Activated T-helper 2 cell treated with anti-CD3 and anti-CD28 coated beads, Interferon-gamma antibody, Interleukin-2, Interleukin-4, amounts not matched to agents 10 μg/mL and 5 μg/mL and 100 μg/mL, durations not matched to agents 14 hours and 24 hours and 36 hours (primary cell): ENCODE results near the gene HES6. TPM values are rescaled to one million over a fixed set of nuclear protein-coding genes. Genes with fewer than 3 reads are reported as not detected.

Experiments used
- DNase-seq: peaks from one replicate; pipeline ENCODE4 v3.0.0; 2021; ENCODE audit warnings: low spot score
- H3K27ac Mint-ChIP-seq: one replicate; pipeline ENCODE4 v1.8.0; 2021; ENCODE audit warnings: mixed read lengths
- H3K27me3 Mint-ChIP-seq: one replicate; pipeline ENCODE4 v1.8.0; 2021; ENCODE audit warnings: low read depth, mixed read lengths
- H3K36me3 Mint-ChIP-seq: one replicate; pipeline ENCODE4 v1.8.0; 2021; ENCODE audit warnings: low read depth, mixed read lengths
- H3K4me1 Mint-ChIP-seq: one replicate; pipeline ENCODE4 v1.8.0; 2021; ENCODE audit warnings: low read depth, mixed read lengths
- H3K4me3 Mint-ChIP-seq: one replicate; pipeline ENCODE4 v1.8.0; 2021; ENCODE audit warnings: low read depth, mild to moderate bottlenecking, moderate library complexity, mixed read lengths
- H3K9me3 Mint-ChIP-seq: one replicate; pipeline ENCODE4 v1.8.0; 2021; ENCODE audit warnings: mixed read lengths
- intact Hi-C: fragments of 100-400 bp; cut with micrococcal nuclease; formaldehyde crosslinking; loops from one replicate; pipeline ENCODE4 v1.15.1; 2023
- total RNA-seq: library from RNA; stranded (reverse); gene quantifications from 2 replicates; pipeline ENCODE4 v1.2.3, GENCODE V29; 2022

Gene HES6
- total RNA-seq, 1 donor from 2014 or later = 10.2 TPM

GRCh38 chr2:238220274-238220891 lies 19.5 kb downstream of the HES6 start:
- Mint-ChIP-seq H3K4me1 (no peaks in the 10 kb centered on the region), H3K27me3 (peaks cover 2% of the 10 kb centered on the region), H3K4me3 (no peak overlapping the region), H3K27ac (no peak overlapping the region), H3K36me3 (no peaks in the 10 kb centered on the region), H3K9me3 (no peaks in the 10 kb centered on the region)
- intact Hi-C loops = no loop called here
- DNase-seq = no peak

- H3K36me3 Mint-ChIP-seq = no peaks in the 10 kb centered on the region
- H3K9me3 Mint-ChIP-seq = no peaks in the 10 kb centered on the region
- H3K4me1 Mint-ChIP-seq = no peaks in the 10 kb centered on the region
- no peak for DNase-seq
- H3K27me3 Mint-ChIP-seq = peaks cover 26% of the 10 kb centered on the region
- intact Hi-C loops = no loop called here
- no peak overlapping the region for H3K4me3 Mint-ChIP-seq
- no peak overlapping the region for H3K27ac Mint-ChIP-seq
Observed at GRCh38 chr2:238216651-238217184, 23.1 kb downstream of the HES6 start.

- Mint-ChIP-seq H3K4me3 (no peak overlapping the region), H3K36me3 (peaks cover 5% of the 10 kb centered on the region), H3K27me3 (peaks cover 5% of the 10 kb centered on the region), H3K9me3 (no peaks in the 10 kb centered on the region), H3K27ac (no peak overlapping the region), H3K4me1 (peaks cover 9% of the 10 kb centered on the region)
- DNase-seq = no peak
- intact Hi-C loops = no loop called here
Observed at GRCh38 chr2:238207006-238207405, 32.8 kb downstream of the HES6 start.

GRCh38 chr2:238203973-238204683 lies 35.7 kb downstream of the HES6 start:
- peaks cover 23% of the 10 kb centered on the region for H3K4me1 Mint-ChIP-seq
- peaks cover 12% of the 10 kb centered on the region for H3K36me3 Mint-ChIP-seq
- intact Hi-C loops = loop anchor here (2.0 kb wide), 2 partner anchors 37 to 237 kb away; partner anchors contain the start of genes HES6 and UBE2F
- no peak for DNase-seq
- no peaks in the 10 kb centered on the region for H3K9me3 Mint-ChIP-seq
- H3K27ac Mint-ChIP-seq = peak overlapping the region; percentile 81
- no peaks in the 10 kb centered on the region for H3K27me3 Mint-ChIP-seq
- H3K4me3 Mint-ChIP-seq = peak overlapping the region; percentile 78

- Mint-ChIP-seq H3K27me3 (no peaks in the 10 kb centered on the region), H3K9me3 (no peaks in the 10 kb centered on the region), H3K27ac (peak within 1 kb of the TSS; percentile 81), H3K4me3 (peak within 1 kb of the TSS; percentile 84), H3K36me3 (peaks cover 12% of the 10 kb centered on the region), H3K4me1 (peaks cover 26% of the 10 kb centered on the region)
- DNase-seq = peak; percentile 85
- intact Hi-C loops = loop anchor here (2.0 kb wide), 2 partner anchors 37 to 237 kb away; partner anchors contain the start of genes HES6 and UBE2F
Observed at GRCh38 chr2:238203094-238203972, 36.5 kb downstream of the HES6 start, which contains the start of gene ILKAP. Gene ILKAP, minus strand, starts transcription at chr2:238203695. Its CDS starts 142 bp downstream, at chr2:238203553.

- H3K4me1 Mint-ChIP-seq = peaks cover 30% of the 10 kb centered on the region
- intact Hi-C loops = loop anchor here (2.0 kb wide), 2 partner anchors 38 to 236 kb away; partner anchors contain the start of genes HES6 and UBE2F
- DNase-seq = no peak
Observed at GRCh38 chr2:238202326-238203093, 37.3 kb downstream of the HES6 start.

GRCh38 chr2:238190445-238190844 lies 49.4 kb downstream of the HES6 start:
- Mint-ChIP-seq H3K4me3 (no peak overlapping the region), H3K9me3 (no peaks in the 10 kb centered on the region), H3K27ac (no peak overlapping the region), H3K4me1 (peaks cover under 1% of the 10 kb centered on the region), H3K27me3 (no peaks in the 10 kb centered on the region), H3K36me3 (peaks cover 83% of the 10 kb centered on the region)
- intact Hi-C loops = no loop called here
- DNase-seq = no peak

More at GRCh38 chr2:238202326-238203093, 37.3 kb downstream of the HES6 start:
- Mint-ChIP-seq H3K9me3 (no peaks in the 10 kb centered on the region), H3K27ac (peak overlapping the region; percentile 79), H3K4me3 (peak overlapping the region; percentile 84), H3K27me3 (no peaks in the 10 kb centered on the region), H3K36me3 (peaks cover 16% of the 10 kb centered on the region)

Other genes starting within 250 kb of the HES6 start
- 98.6 and 102 TPM in 2 replicates for gene SCLY, start 179.0 kb downstream of the HES6 start, total RNA-seq
- 0.07 and 0.14 TPM in 2 replicates for gene ESPNL, start 139.7 kb downstream of the HES6 start, total RNA-seq
- gene KLHL30, start 101.4 kb downstream of the HES6 start, total RNA-seq = not detected in 2 replicates
- 0.46 and 1.1 TPM in 2 replicates for gene ERFE, start 81.1 kb downstream of the HES6 start, total RNA-seq
- 67.1 and 71.3 TPM in 2 replicates for gene ILKAP, start 36.3 kb downstream of the HES6 start, total RNA-seq
- 19.1 and 19.3 TPM in 2 replicates for gene PER2, start 48.6 kb upstream of the HES6 start, total RNA-seq
- gene TRAF3IP1, start 80.5 kb upstream of the HES6 start, total RNA-seq = 13.9 and 14.4 TPM in 2 replicates
- 36.3 and 37.4 TPM in 2 replicates for gene ASB1, start 186.9 kb upstream of the HES6 start, total RNA-seq